ENCODE results near the gene TGFBR2. TPM values are rescaled to one million over a fixed set of nuclear protein-coding genes. Genes with fewer than 3 reads are reported as not detected.

TGFBR2 gene
- total and polyA plus RNA-seq, 2 of the 13 experiments (the other 11 are each of a cell fraction or from before 2014, with no cell fraction given) = 82.2 to 187 TPM

DNA sequence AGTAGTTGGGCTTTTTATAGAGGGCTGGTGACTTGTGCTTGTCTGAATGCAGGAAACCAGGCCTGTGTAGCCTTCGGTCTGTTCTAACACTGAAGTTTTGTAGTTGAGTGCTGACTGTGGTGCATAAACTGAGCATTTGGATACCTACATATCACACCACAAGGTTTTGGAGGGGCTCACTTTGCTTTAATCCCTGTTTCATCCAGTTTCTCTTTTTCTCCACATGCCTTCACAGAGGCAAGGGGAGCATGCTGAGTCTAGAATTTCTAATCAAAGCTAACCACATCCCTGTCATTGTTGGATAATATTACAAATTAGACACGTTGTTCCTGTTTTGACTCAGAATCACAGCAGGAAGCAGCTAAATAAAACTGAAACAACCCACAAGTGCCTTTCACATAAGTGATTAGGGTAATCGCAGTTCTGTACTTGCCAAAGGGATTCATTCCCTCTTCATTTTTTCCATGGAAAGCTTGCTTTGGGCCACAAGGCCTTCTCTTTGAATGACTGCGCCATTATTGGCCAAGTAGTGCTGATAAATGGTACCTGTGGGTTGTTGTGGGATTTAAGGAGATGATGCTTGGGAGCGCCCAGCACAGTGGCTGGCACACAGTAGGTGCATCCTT is 48.9 kb downstream of the TGFBR2 start:
- ATAC-seq = no peak
- in situ Hi-C loops (cut with HindIII; ENCODE audit: extremely low pct_ligation_motif_present, low pct_unique_long_range_greater_than_20kb) (no loop called here), intact Hi-C loops (cut with micrococcal nuclease; ENCODE audit: unreplicated experiment) (loop anchor here (5.0 kb wide), 1 partner anchor 613 kb away; no protein-coding TSS in a partner anchor)
- 96% methylated on average over 5 of the region's 5 CpGs for WGBS (ENCODE audit: low lambda C conversion rate)
- Histone ChIP-seq H2AFZ (ENCODE audit: low read length) (no peak overlapping the region), H3K4me2 (ENCODE audit: low read depth, low read length) (no peak overlapping the region), H3K27me3 (ENCODE audit: control insufficient read depth in 1 of 2, insufficient read depth in 2 of 2, low read length in 2 of 2) (no peaks in the 10 kb centered on the region), H3K9me3 (ENCODE audit: low read length) (no peaks in the 10 kb centered on the region), H3K4me3 (replicated peaks in 1 of 3; ENCODE audit: insufficient read depth in 1 of 3, low read depth in 2 of 3, low read length in 3 of 3) (no peak overlapping the region), H4K20me1 (ENCODE audit: insufficient read depth, low read length) (peaks cover 91% of the 10 kb centered on the region), H3K4me1 (ENCODE audit: insufficient read depth, low read length) (peaks cover 73% of the 10 kb centered on the region), H3K9ac (ENCODE audit: insufficient read depth, low read depth, low read length) (no peak overlapping the region), H3K36me3 (replicated peaks in 1 of 2; ENCODE audit: control insufficient read depth in 1 of 2, insufficient read depth in 2 of 2, low read length in 2 of 2) (peaks cover 40 to 96% of the 10 kb centered on the region in 2 experiments), H3K27ac (ENCODE audit: extremely low read length, insufficient read depth, low read length) (no peak overlapping the region), H3K79me2 (ENCODE audit: insufficient read depth, low read length) (peaks cover 95% of the 10 kb centered on the region)
- no peak for DNase-seq (ENCODE audit: low spot score)
- no TSS peak for BruUV-seq (replicated peaks)
- no peak for FAIRE-seq
- ChIA-PET CTCF (ENCODE audit: low intra/inter-chr PET ratio, low total read pairs) (no interaction called here), POLR2A (interaction anchor here (1.1 to 2.3 kb wide), 3 partner anchors 13 to 396 kb away, joined by 3 to 6 read pairs (median 3); partner anchors contain the start of gene TGFBR2)
- TF ChIP-seq NR3C1 (CRISPR knock-in tag; IDR thresholded peaks at IDR 0.05) = no peak
- peak; percentile 65; the same call in 1 of the 2 replicates for TF ChIP-seq PAF1 (CRISPR knock-in tag; IDR thresholded peaks at IDR 0.05)
- TF ChIP-seq SP5 (CRISPR knock-in tag; IDR thresholded peaks at IDR 0.05; ENCODE audit: borderline replicate concordance, low read depth) = no peak
- TF ChIP-seq ZNF687 (CRISPR knock-in tag; IDR thresholded peaks at IDR 0.05) = no peak
- no peak for TF ChIP-seq PITX1 (CRISPR knock-in tag; IDR thresholded peaks at IDR 0.05)
- TF ChIP-seq, protein P1, sequence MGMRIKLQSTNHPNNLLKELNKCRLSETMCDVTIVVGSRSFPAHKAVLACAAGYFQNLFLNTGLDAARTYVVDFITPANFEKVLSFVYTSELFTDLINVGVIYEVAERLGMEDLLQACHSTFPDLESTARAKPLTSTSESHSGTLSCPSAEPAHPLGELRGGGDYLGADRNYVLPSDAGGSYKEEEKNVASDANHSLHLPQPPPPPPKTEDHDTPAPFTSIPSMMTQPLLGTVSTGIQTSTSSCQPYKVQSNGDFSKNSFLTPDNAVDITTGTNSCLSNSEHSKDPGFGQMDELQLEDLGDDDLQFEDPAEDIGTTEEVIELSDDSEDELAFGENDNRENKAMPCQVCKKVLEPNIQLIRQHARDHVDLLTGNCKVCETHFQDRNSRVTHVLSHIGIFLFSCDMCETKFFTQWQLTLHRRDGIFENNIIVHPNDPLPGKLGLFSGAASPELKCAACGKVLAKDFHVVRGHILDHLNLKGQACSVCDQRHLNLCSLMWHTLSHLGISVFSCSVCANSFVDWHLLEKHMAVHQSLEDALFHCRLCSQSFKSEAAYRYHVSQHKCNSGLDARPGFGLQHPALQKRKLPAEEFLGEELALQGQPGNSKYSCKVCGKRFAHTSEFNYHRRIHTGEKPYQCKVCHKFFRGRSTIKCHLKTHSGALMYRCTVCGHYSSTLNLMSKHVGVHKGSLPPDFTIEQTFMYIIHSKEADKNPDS (CRISPR knock-in tag; IDR thresholded peaks at IDR 0.05) = no peak
- TF ChIP-seq HNRNPLL (IDR thresholded peaks at IDR 0.05; ENCODE audit: low read depth, low read length, poor library complexity, severe bottlenecking) = no peak
- TF ChIP-seq JUND (CRISPR knock-in tag; IDR thresholded peaks at IDR 0.05) = no peak
- no peak for TF ChIP-seq FIP1L1 (IDR thresholded peaks at IDR 0.05; ENCODE audit: borderline replicate concordance, insufficient read depth, low read depth, low read length)
- TF ChIP-seq MTA3 (CRISPR knock-in tag; IDR thresholded peaks at IDR 0.05) = no peak
- TF ChIP-seq SNAI1 (CRISPR knock-in tag; IDR thresholded peaks at IDR 0.05; ENCODE audit: borderline replicate concordance) = no peak
- no peak for TF ChIP-seq SP1 (IDR thresholded peaks at IDR 0.05)
- no peak for TF ChIP-seq SP1 (CRISPR knock-in tag; IDR thresholded peaks at IDR 0.05)
- TF ChIP-seq ZNF329 (CRISPR knock-in tag; IDR thresholded peaks at IDR 0.05; ENCODE audit: low read depth) = no peak
- TF ChIP-seq MTF1 (CRISPR knock-in tag; IDR thresholded peaks at IDR 0.05) = no peak
- no peak for TF ChIP-seq TBX2 (CRISPR knock-in tag; IDR thresholded peaks at IDR 0.05; ENCODE audit: borderline replicate concordance)
- TF ChIP-seq SOX13 (IDR thresholded peaks at IDR 0.05) = no peak
- TF ChIP-seq SOX13 (CRISPR knock-in tag; conservative IDR thresholded peaks at IDR 0.05 in 1 of 2, IDR thresholded peaks at IDR 0.05 in 1 of 2) = no peak

Measured in HepG2 (cell line).